ENCODE measurements around the gene MAGEA11.
"Not testable (repeated sequence)": the region's sequence is repeated elsewhere in the genome, so short reads cannot be mapped to it uniquely, and the experiment has no call there.

The MAGEA11 gene

DNA sequence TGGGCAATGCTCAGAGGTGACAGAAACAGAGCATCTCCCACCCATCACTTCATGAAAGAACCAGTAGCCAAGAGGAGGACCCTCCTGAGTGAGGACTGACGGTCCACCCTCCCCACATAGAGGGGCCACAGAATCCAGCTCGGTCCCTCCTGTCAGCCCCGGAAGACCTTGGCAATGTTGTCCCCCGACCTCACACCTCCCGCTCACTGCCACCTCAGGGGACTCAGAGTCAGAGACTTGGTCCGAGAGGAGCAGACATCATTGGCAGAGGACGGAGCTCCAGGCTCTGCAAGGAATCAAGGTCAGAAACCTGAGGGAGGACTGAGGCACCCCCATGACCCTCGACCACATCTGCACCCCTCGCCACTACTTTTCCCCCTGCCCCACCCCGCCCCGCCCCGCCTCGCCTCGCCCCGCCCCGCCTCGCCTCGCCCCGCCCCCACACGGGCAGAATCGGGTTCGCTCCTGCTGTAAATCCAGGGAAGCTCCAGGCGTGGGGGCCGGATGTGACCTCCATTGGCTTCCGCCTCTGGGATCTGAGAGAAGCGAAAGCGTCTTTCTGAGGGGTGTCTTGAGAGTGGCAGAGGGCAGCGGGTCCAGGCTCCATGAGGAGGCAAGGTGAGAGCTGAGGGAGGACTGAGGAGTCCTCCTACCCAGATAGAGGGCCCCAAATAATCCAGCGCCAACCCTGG is at the start of gene MAGEA11:
Gene MAGEA11 (plus strand): TSS at position 516 of the 692 bp plus-strand sequence. CDS start 1,100 bp downstream, outside the sequence.
- no peak for DNase-seq (ENCODE audit: low read depth, low spot score)
- ChIA-PET CTCF (no interaction called here), POLR2A (no interaction called here)
- H3K4me3 ChIP-seq (ENCODE audit: low read depth, low read length) = no peak within 1 kb of the TSS
- TF ChIP-seq CTCF (IDR thresholded peaks at IDR 0.05; ENCODE audit: insufficient read depth, low read length, missing control alignments) = no peak

- CTCF ChIA-PET; POLR2A ChIA-PET; DNase-seq (ENCODE audit: low read depth, low spot score); H3K4me3 ChIP-seq (ENCODE audit: low read depth, low read length): not testable (repeated sequence)
These were observed 36.8 kb upstream of the MAGEA11 start for GRCh38 chrX:149675088-149675487.

GRCh38 chrX:149675554-149675953 is 36.3 kb upstream of the MAGEA11 start:
- DNase-seq (ENCODE audit: low read depth, low spot score); H3K4me3 ChIP-seq (ENCODE audit: low read depth, low read length); CTCF ChIA-PET; POLR2A ChIA-PET: not testable (repeated sequence)

GRCh38 chrX:149679164-149679678 is 32.6 kb upstream of the MAGEA11 start:
- POLR2A ChIA-PET; DNase-seq (ENCODE audit: low read depth, low spot score); H3K4me3 ChIP-seq (ENCODE audit: low read depth, low read length); CTCF ChIA-PET: not testable (repeated sequence)

DNA sequence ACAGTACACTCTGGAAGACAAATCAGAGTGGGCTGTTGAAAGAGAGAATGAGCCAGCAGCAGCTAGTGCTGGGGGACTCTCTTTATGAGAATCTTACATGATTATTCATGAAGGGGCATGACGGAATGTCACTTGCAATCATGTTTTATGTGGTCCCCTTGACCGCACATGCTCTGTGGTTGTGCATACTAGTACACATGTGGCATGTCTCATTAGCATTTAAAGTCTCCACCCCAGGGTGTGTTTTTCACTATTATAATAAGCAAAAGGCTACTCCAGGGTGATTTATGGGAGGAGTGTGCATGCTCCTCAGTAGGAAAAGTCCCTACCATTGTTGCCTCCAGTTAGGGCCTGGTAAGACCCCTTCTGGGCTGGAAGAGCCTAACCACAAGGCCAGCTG is 30.7 kb upstream of the MAGEA11 start:
- POLR2A ChIA-PET = no interaction called here
- H3K4me3 ChIP-seq (ENCODE audit: low read depth, low read length) = no peak overlapping the region
- CTCF ChIA-PET = no interaction called here
- no peak for DNase-seq (ENCODE audit: low read depth, low spot score)
- no peak for TF ChIP-seq CTCF (IDR thresholded peaks at IDR 0.05; ENCODE audit: insufficient read depth, low read length, missing control alignments)

DNA sequence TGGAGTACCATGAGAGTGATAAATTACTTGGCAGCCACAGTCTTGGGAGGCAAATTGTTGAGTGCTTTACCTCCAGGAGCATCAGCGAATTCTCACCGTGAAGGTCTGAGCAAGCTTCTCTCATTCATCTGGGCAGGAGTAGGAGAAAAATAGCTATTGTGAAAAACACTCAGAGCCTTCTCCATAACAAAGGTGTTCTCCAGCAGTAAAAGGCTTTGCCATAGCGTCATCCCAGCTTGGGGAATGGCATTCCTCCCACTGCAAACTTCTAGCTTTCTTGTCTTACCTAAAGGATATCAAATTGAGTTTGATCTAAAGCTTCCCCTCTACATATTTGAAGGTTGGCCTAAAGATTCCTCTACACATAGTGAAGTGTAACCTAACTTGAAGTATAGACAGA is 29.8 kb upstream of the MAGEA11 start:
- POLR2A ChIA-PET = no interaction called here
- no peak overlapping the region for H3K4me3 ChIP-seq (ENCODE audit: low read depth, low read length)
- CTCF ChIA-PET = no interaction called here
- no peak for TF ChIP-seq CTCF (IDR thresholded peaks at IDR 0.05; ENCODE audit: insufficient read depth, low read length, missing control alignments)
- DNase-seq (ENCODE audit: low read depth, low spot score) = no peak

GRCh38 chrX:149682956-149683947 is 28.6 kb upstream of the MAGEA11 start:
- CTCF ChIA-PET = no interaction called here
- POLR2A ChIA-PET = no interaction called here
- DNase-seq (ENCODE audit: low read depth, low spot score) = no peak
- no peak for TF ChIP-seq CTCF (IDR thresholded peaks at IDR 0.05; ENCODE audit: insufficient read depth, low read length, missing control alignments)
- no peak overlapping the region for H3K4me3 ChIP-seq (ENCODE audit: low read depth, low read length)
